Fibroblast of the aortic adventitia (primary cell): ENCODE results near the gene CACNA2D3. TPM values are rescaled to one million over a fixed set of nuclear protein-coding genes. Genes with fewer than 3 reads are reported as not detected.

Experiments
- DNase-seq: peaks from one replicate; pipeline ENCODE4 v3.0.0-alpha.2; 2010; ENCODE audit warnings: low read depth
- H3K4me3 ChIP-seq: 2 replicates; pipeline ENCODE4 v1.5.1; 2011; ENCODE audit warnings: low read depth, mild to moderate bottlenecking, control low read depth, low read length, moderate library complexity
- CTCF ChIP-seq: IDR thresholded peaks from 2 replicates; pipeline ENCODE4 v1.5.1; 2011; ENCODE audit warnings: mild to moderate bottlenecking, low read length, control low read depth, inconsistent platforms; ENCODE audit not compliant: insufficient read depth
- total RNA-seq: library from RNA; depleted of rRNA; stranded (reverse); fragments of >200 nt; gene quantifications from 2 replicates; pipeline ENCODE4 v1.2.3, GENCODE V29; 2012; ENCODE audit warnings: low replicate concordance

The CACNA2D3 gene
- total RNA-seq, 1 donor: 0.45 TPM

- no peak for TF ChIP-seq CTCF
- DNase-seq: no peak
Measured at GRCh38 chr3:54137311-54137710, 15.0 kb downstream of the CACNA2D3 start.

GRCh38 chr3:54138937-54139547 lies 16.7 kb downstream of the CACNA2D3 start:
- TF ChIP-seq CTCF: no peak
- DNase-seq: no peak
- H3K4me3 ChIP-seq: no peak overlapping the region

More at GRCh38 chr3:54137311-54137710, 15.0 kb downstream of the CACNA2D3 start:
- no peak overlapping the region for H3K4me3 ChIP-seq

GRCh38 chr3:54139630-54140029 lies 17.3 kb downstream of the CACNA2D3 start:
- no peak for DNase-seq
- no peak for TF ChIP-seq CTCF
- H3K4me3 ChIP-seq: no peak overlapping the region

GRCh38 chr3:54144284-54144683 lies 21.9 kb downstream of the CACNA2D3 start:
- no peak for DNase-seq
- no peak for TF ChIP-seq CTCF
- no peak overlapping the region for H3K4me3 ChIP-seq

- H3K4me3 ChIP-seq: no peak overlapping the region
- DNase-seq: no peak
- TF ChIP-seq CTCF: no peak
Measured at GRCh38 chr3:54146506-54147239, 24.3 kb downstream of the CACNA2D3 start.

- TF ChIP-seq CTCF: no peak
- H3K4me3 ChIP-seq: no peak overlapping the region
- no peak for DNase-seq
Measured at GRCh38 chr3:54150864-54151467, 28.6 kb downstream of the CACNA2D3 start.
